Endometrium (tissue), 2 donors: ENCODE results near the gene AATF.

Experiments used
- FAIRE-seq: peaks from 2 replicates; lab custom pipeline; 2012; peaks lifted over from hg19 to GRCh38; lab: Jason Lieb, UNC
- donor health status: control.
- donor health status: control.

Gene AATF

DNA sequence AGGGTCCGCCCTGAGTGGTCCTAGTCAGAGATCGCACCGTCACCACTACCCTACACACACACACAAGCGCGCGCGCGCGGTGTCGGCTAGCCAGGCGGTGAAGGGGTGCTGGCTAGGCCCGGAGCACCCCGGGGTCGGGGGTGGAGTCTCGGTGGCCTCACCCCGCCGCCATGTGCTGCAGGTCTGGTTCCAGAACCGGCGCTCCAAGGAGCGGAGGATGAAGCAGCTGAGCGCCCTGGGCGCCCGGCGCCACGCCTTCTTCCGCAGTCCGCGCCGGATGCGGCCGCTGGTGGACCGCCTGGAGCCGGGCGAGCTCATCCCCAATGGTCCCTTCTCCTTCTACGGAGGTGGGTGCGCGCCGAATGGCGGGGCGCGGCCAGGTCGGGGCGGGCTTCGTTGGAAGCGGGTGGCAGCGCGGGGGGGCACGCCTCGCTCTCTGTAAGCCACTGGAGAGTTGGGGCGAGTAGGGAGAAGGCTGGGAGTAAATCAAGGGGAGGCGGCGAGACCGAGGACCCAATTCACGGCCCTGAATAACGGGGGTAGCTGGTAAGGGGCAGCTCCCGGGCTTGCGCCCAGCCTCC, 6.6 kb upstream of the AATF start:
- no peak for FAIRE-seq

DNA sequence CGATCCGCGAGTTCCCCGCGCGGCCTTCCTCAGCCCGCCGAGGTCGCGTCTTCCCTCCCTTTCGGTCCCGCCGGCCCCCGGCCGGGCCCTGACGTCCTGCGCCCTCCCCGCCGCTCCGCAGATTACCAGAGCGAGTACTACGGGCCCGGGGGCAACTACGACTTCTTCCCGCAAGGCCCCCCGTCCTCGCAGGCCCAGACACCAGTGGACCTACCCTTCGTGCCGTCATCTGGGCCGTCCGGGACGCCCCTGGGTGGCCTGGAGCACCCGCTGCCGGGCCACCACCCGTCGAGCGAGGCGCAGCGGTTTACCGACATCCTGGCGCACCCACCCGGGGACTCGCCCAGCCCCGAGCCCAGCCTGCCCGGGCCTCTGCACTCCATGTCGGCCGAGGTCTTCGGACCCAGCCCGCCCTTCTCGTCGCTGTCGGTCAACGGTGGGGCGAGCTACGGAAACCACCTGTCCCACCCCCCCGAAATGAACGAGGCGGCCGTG, 6.1 kb upstream of the AATF start:
- no peak for FAIRE-seq

DNA sequence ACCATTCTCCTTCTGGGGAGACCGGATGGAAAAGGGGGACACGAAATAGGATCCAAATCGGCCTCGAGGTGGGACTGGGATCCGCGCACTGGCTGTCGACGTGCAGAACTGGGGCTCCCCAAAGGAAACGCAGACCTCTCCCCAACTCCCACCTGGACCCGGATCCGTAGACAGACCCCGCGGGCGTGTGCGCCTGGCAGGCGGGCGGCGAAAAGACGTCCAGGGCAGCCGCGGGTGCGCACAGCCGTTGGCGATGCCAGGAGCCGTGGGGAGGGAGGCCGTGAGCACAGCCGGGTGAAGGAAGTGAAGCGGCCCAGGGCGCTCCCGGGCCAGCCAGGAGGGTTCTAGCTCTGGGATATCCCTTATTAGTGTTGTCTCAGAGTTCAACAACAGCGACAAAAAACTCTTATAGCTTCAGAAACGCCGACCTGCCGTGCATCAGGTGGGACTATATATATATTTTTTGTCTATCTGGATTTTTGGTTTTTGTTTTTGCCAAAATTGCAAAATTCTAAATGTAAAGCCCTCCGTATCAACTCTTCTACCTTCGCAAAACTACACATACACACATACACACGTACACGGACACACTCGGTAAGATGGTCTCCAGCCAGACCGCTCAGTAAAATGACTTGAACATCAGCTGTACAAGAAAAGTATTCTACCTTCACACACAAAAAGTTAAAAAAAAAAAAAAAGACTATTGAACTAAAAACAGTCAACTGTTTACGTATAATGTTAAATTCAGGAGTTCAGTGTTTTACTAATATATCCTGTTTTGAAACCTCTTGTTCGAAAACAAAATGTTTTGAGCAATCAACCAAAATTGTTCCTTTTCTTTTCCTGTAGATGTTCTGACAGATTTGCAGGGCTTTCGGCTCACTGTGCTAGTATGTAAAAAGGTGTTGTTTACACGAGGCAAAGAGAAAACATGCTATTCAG, 5.2 kb upstream of the AATF start:
- no peak for FAIRE-seq

DNA sequence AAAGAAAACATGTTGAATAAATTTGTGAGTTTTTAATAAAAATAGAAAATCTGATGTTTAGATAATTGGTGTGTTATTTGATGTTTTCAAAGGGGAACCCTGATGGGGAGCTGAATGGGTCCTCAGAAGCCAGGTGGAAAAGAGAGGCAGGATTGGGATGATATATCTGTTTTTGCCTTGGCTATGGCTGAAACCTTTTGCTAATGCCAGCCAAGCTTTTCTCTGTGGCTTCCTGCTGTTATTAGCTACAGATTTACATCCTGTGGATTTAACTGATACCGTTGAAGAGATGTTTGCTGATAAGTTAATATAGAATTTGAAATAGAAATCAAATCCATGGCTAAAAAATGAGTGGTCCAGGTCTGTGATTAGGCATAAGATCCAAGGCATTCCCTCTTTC, 4.2 kb upstream of the AATF start:
- FAIRE-seq, result no peak

DNA sequence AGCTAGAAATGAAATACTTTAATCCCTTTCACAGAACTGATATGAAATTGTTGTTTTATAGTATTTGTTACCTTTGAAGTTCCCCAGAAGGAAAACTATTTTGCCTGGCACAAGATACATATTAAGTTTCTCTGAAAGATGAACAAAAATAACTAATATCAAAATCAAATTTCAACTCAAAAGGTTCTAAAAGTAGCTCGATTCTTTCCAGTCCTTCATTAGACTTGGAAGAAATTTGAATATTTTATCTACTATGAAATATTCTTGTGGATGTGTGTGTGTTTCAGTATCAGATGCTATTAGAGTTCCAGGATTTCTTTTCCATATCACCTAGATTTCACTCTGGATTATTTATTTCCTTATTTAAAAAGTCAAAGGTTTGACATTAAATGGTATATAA, 3.6 kb upstream of the AATF start:
- no peak for FAIRE-seq

GRCh38 chr17:36945959-36946725, 2.6 kb upstream of the AATF start:
- FAIRE-seq, result no peak

GRCh38 chr17:36946726-36947091, 2.0 kb upstream of the AATF start:
- no peak for FAIRE-seq

GRCh38 chr17:36947922-36948716, 635 bp upstream of the AATF start:
- no peak for FAIRE-seq

- FAIRE-seq, result no peak
These were observed 740 bp downstream of the AATF start for GRCh38 chr17:36949461-36949927.

DNA sequence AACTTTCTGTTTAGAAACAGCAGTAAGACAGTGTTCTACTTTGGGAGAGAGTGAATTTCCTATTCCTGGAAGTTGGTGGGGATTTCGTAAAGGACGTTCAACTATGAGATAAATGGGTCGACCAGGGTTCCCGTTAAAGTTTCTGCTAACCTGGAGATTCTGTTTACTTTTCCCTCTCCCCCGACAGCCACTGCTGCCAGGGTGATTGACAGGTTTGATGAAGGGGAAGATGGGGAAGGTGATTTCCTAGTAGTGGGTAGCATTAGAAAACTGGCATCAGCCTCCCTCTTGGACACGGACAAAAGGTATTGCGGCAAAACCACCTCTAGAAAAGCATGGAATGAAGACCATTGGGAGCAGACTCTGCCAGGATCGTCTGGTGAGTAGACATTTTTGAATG, 1.3 kb downstream of the AATF start:
- FAIRE-seq, result no peak

DNA sequence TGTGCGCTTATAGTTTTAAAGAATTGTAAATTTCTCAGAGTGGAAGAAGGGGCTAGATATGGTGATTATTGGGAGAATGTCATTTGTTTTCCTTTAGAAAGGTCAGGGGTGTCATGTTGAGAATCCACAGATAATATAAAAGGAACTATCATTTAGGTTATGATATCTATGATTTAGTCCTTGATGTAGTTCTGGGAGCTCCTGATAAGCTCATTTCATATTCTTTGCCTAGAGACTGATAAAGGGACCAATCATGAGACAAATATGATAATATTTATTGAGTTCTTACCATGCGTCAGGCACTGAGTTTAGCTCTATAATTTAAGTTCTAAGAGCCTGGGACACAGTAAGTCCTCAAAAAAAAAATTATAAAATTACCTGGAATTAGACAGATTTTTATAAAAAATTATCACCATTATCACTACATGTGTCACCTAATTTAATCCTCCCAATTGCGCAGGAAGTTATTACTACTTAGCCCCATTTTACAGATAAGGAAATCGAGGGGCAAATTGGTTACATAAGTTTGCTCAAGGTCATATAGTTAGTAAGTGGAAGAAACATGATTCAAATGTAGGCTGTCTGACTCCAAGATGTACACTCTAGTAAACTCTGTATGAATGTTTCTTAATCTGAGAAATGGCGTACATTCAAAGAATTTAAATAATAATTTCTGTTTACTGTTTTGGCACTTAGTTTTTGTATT, 2.5 kb downstream of the AATF start:
- FAIRE-seq, result no peak

DNA sequence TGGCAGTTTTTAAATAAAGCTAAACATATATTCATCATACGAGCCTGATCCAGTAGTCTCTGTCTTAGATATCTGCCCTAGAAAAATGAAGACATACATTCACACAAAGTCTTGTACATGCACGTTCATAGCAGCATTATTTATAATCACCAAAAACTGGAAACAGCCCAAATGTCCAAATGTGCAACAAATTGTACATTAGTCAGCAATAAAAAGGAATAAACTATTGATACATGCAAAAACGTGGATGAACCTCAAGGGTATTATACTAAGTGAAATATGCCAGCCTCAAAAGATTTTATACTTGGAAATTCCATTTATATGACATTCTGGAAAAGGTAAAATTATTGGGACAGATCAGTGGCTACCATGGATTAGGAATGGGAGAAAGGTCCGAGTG, 22.8 kb downstream of the AATF start:
- no peak for FAIRE-seq

- no peak for FAIRE-seq
These were observed 23.5 kb downstream of the AATF start for GRCh38 chr17:36972186-36972700.

DNA sequence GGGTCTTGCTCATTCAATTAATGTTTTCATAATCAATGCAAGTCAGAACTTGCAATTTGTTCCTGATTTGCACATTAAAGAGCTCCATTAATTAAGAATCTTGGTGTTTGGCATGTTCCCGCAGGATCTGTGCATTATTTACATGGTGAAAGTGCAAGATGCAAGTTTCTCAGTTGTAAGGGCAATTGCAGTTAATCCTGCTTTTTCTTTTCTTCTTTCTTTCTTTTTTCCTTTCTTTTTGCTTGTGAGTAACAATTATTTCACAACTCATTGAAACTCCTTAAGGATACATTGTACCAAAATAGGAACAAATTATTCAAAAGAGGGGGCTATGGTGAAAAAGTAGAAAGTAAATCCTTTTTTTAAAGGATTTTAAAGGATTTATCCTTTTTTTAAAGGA, 24.2 kb downstream of the AATF start:
- FAIRE-seq, result no peak

DNA sequence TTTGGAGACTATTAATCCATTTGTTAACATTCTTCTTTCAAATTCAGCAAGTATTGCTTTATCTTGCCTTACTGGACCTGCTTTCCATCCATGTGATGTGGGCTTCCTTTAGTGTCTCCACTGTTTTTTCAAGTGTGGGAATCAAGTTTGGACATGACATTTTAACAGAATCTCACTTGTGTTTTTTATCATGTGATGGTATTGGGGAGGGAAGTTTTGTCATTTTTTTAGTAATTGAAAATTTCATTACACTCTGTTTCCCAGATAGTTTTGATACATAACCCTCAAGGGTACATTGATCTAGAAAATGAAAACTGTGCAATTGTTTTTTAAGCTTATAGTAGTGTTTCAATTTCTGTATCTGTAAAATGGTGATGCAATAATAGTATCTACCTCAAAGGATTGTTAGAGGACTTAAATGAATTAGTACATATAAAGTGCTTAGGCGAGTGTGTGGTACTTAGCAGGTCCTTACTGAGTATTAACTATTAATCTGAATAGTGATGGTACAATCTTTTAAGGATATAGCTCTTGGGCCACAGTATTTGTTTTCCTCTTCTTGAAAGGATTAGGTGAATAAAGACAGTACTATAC, 27.3 kb downstream of the AATF start:
- no peak for FAIRE-seq

DNA sequence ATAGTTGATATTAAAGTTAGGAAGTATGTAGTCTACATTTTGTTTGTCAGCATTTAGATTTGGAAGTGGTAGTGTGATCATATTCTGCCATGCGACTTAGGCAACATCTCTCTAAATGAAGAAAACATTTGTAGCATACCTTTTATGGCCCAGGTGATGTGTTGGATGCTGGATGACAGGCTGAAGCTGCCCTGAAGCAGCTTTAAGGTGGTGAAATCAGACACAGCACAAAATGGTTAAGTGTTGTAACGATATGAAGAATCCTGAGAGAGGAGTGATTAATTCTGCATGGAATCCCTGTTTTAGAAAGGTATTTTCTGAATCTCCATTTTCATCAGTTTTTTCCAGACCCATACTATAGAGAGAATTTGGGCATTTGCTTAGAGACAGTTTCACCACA, 28.3 kb downstream of the AATF start:
- no peak for FAIRE-seq

GRCh38 chr17:36977568-36977967, 28.8 kb downstream of the AATF start:
- no peak for FAIRE-seq

- FAIRE-seq, result no peak
These were observed 30.2 kb downstream of the AATF start for GRCh38 chr17:36978810-36979564.

- FAIRE-seq, result no peak
These were observed 30.8 kb downstream of the AATF start for GRCh38 chr17:36979565-36979941.

- FAIRE-seq, result no peak
These were observed 31.6 kb downstream of the AATF start for GRCh38 chr17:36980280-36980761.
